Gastrocnemius medialis (tissue), 4 donors: ENCODE data around the gene TAPBPL.

ENCODE experiments used
- CTCF ChIP-seq, 5 experiments: fragments of 450-650 bp in 3 of 5; fragments of 200-600 bp in 2 of 5; sonication (generic) in 2 of 5; IDR thresholded peaks in 4 of 5; conservative IDR thresholded peaks in 1 of 5; 1 replicate in 4 of 5; 2 replicates in 1 of 5; pipeline ENCODE4 v1.5.1; 2016 to 2019; ENCODE audit warnings: antibody characterized with exemption in 5 of 5, mild to moderate bottlenecking in 3 of 5, moderate library complexity in 3 of 5
- POLR2A ChIP-seq, 2 donors: fragments of 450-650 bp; IDR thresholded peaks; one replicate each; pipeline ENCODE4 v1.6.1; 2017; ENCODE audit warnings: antibody characterized with exemption in 2 of 2, mild to moderate bottlenecking in 2 of 2, moderate library complexity in 2 of 2

- TF ChIP-seq CTCF (IDR thresholded peaks at IDR 0.05 in 4 of 5, conservative IDR thresholded peaks at IDR 0.05 in 1 of 5) (no peak), POLR2A (IDR thresholded peaks at IDR 0.05) (peak; percentile 79 to 86)
Measured at GRCh38 chr12:6492838-6493496, 41.1 kb downstream of the TAPBPL start, which contains the start of gene MRPL51.
